ACHN (cell line): ENCODE results near the gene SOX5.
"Not testable (repeated sequence)": the region's sequence is repeated elsewhere in the genome, so short reads cannot be mapped to it uniquely, and the experiment has no call there.

Experiments used
- DNase-seq: peaks from one replicate; pipeline ENCODE4 v3.0.0-alpha.2; 2015
- in situ Hi-C: cut with HindIII; loops from 2 replicates; pipeline ENCODE4 v1.10.0; 2017; ENCODE audit warnings: low sequenced_read_pairs, low pct_ligation_motif_present, low pct_unique_long_range_greater_than_20kb

SOX5 gene

GRCh38 chr12:23857178-23857577 lies 92.3 kb downstream of the SOX5 start:
- in situ Hi-C loops, result no loop called here
- DNase-seq, result no peak

DNA sequence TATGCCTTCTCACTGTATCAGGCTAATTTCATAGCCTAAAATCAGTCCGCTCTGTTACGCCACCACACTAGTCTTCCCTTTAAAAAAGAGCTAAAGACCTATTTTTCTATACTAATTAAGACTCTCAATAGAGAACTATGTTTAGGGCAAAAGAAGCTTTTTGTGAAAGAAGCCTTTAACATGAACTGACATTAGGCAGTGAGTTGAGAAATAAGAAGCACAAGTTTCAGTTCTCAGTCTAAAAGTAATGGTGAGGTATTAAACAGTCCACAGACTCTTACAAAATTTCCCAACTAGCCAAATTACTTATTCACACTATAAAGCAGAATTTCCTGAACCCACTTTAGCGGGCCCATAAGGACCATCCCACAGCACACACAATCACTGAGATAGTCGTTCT lies 93.7 kb downstream of the SOX5 start:
- in situ Hi-C loops, result no loop called here
- DNase-seq, result no peak

DNA sequence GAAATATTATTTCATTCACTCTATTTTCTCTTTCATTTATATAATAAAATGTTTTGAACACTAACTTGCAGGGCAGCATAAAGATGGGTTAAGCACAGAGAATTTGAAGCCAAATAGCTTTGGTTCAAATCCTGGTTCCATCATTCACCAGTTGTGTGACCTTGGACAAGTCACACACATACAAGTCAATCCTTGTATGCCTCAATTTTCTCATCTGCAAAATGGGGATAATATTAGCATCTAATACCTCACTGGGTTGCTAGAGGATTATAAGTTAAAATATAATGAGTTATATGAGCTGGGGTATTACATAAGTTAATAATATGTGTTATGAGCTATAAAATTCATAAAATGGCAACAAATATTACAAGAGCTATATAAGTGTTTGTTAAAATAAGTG lies 94.9 kb downstream of the SOX5 start:
- DNase-seq, result no peak
- in situ Hi-C loops, result no loop called here

- in situ Hi-C loops, result no loop called here
- DNase-seq, result no peak
These were observed 95.8 kb downstream of the SOX5 start for GRCh38 chr12:23853640-23854039.

- no peak for DNase-seq
- in situ Hi-C loops, result no loop called here
These were observed 97.9 kb downstream of the SOX5 start for GRCh38 chr12:23851602-23852001.

DNA sequence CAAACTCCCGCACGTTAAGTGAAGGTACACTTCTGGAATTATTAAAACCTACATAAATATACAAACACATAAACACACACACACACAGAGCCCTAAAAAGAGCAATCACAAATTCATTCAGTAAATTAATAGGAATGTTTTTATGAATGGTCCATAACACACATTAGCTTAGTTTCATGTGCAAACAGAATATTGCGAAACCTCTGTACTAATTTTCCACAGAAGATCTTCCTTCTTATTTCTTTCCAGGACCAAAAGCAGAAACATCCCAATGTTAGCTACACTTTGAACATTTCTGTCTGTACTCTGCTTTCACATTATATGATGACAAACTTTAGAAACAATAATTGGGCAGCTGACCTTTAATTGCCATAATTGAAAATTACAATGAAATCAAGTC lies 101.6 kb downstream of the SOX5 start:
- DNase-seq, result no peak
- in situ Hi-C loops, result no loop called here

DNA sequence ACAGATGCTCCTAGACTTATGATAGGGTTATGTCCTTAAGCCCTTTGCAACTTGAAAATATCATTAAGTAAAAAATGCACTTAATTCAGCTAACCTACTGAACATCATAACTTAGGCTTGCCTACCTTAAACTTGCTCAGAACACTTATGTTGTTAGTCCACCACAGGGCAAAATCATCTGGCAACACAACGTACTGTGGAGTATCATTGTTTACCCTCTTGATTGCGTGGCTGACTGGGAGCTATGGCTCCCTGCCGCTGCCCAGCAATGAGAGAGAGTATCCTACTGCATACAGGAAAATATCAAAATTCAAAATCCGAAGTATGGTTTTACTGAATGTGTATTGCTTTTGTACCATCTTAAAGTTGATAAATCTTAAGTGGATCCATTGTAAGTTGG lies 105.5 kb downstream of the SOX5 start:
- in situ Hi-C loops, result no loop called here
- no peak for DNase-seq

DNA sequence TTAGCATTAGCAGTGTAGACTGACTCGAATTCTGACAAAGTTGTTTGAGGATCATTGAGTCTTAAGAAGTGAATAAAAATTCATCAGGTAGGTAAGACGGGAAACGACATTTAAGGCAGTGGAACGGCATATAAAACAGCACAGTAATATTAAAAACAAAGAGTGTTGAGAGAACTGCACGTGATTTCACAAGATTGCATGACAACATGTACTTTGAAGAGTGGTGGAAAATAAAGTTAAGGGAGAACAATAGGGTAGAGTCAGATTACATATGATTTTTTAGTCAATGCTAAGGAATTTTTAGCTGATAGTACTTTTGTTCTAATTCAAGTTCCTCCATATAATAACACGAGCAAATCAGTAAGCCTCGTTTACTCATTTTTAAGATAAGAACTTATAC lies 115.4 kb downstream of the SOX5 start:
- in situ Hi-C loops, result no loop called here
- DNase-seq, result no peak

DNA sequence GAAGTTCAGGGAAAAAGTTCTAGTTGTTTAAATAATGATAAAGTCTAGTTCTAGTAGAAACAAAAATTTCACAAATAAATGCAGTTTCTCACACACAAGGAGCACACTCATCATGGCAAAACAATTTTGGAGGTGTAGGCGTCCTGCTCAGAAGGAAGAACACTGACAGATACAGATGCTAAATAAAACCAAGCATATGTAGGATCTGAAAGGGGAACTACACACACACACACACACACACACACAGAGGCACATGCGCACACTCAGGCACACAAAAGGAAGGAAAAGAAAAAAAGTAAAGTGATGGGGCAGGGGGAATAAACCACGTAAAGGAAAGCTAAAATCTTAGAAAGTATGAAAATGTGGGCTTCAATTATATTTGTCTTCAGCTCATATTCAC lies 117.7 kb downstream of the SOX5 start:
- in situ Hi-C loops, result no loop called here
- DNase-seq, result no peak

DNA sequence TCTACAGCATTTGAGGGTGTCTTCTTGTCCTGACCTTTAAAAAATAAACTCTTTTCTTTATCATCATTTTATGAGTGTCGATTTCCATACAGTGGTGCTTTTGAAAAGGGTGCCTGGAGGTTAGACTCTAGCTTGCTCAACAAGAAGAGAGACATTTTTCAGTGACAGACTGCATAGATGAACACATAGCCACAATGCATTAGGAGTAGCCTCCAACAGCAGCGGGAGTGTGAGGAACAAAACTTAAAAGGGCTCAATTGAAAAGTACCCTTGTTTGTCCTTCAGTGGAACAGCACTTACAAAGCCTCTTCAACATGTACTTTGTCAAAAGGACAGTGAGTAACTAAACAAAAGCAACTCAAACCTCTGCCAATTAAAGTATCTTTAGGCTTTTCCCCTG lies 119.3 kb downstream of the SOX5 start:
- in situ Hi-C loops, result no loop called here
- DNase-seq, result no peak

DNA sequence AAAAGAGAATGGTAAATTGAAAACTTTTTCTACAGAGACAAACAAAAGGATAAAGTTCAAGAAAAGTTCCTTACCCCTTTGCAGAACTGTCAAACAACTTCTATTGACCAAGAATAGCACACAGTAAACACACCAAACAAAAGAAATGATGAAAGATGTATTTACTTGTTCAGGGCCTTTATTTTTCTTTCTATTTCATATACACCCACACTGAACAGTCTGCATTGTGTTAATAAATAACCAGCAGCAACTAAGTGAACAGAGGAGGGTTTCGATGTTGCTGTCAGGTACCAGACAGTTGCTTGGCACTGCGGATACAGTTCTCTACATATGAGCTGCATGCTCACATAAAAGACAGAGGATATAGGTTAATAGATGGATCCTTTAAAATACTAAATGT lies 122.1 kb downstream of the SOX5 start:
- in situ Hi-C loops, result no loop called here

GRCh38 chr12:23825124-23825523 lies 124.3 kb downstream of the SOX5 start:
- in situ Hi-C loops, DNase-seq: not testable (repeated sequence)

More for the DNA sequence above, 122.1 kb downstream of the SOX5 start:
- no peak for DNase-seq

- in situ Hi-C loops, result no loop called here
- no peak for DNase-seq
These were observed 125.1 kb downstream of the SOX5 start for GRCh38 chr12:23824358-23824757.

GRCh38 chr12:23822883-23823282 lies 126.6 kb downstream of the SOX5 start:
- in situ Hi-C loops, DNase-seq: not testable (repeated sequence)

DNA sequence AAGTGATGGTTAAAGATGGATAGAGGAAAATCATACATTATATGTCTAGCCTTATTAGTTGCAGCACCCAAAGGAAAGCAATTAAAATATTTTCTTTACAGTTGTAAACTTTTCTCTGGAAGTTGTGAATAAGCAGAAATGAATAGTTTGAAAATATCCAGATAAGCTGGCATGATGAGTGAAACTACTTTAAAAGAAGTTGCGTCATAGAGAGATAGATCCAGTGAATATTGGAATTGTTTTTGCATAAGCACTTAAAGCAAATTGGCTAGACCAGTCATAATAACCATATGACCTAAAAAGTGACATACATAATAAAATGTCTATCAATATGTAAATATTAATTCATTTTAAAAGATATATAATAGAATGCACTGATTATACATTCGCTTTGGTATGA lies 132.1 kb downstream of the SOX5 start:
- no peak for DNase-seq
- in situ Hi-C loops, result no loop called here

GRCh38 chr12:23816394-23816851 lies 133.0 kb downstream of the SOX5 start:
- in situ Hi-C loops, result no loop called here

GRCh38 chr12:23815810-23816209 lies 133.7 kb downstream of the SOX5 start:
- DNase-seq, result no peak
- in situ Hi-C loops, result no loop called here

More at GRCh38 chr12:23816394-23816851, 133.0 kb downstream of the SOX5 start:
- no peak for DNase-seq

GRCh38 chr12:23813206-23813605 lies 136.3 kb downstream of the SOX5 start:
- no peak for DNase-seq
- in situ Hi-C loops, result no loop called here

- DNase-seq, result no peak
These were observed 139.1 kb downstream of the SOX5 start for GRCh38 chr12:23810329-23810902.

GRCh38 chr12:23803540-23803939 lies 145.9 kb downstream of the SOX5 start:
- in situ Hi-C loops, result no loop called here
- DNase-seq, result no peak

More at GRCh38 chr12:23810329-23810902, 139.1 kb downstream of the SOX5 start:
- in situ Hi-C loops, result no loop called here

- in situ Hi-C loops, result no loop called here
- no peak for DNase-seq
These were observed 154.0 kb downstream of the SOX5 start for GRCh38 chr12:23795494-23795893.
